ENCODE data around the gene BRMS1L.

DNA sequence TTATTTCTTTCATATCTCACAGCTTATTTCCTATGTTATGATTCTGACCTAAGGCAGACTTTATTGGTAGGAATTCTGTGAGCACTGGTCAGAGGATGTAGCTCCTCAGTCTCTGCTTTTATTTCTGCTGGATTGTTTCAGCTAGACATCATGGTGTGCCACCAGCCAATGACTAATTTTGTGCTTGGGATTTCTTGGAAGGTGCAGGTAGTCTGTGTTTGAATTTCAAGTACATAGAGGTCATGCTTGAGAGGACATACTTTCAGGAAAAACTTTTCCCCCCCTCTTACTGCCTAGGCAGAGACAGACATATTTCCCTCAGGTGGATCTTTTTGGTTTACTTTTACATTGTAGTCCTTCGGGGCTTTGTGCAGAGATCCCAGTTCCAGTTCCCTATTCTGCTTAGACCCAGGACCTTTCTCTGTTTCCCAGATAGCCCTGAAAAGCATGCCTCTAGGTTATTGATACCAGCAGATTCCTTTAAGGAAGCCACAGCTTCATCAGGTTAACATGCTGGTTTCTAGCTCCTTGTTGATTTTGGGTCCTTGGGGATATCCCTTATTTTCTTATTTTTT lies 28.6 kb downstream of the BRMS1L start:
- TF ChIP-seq, protein P1, sequence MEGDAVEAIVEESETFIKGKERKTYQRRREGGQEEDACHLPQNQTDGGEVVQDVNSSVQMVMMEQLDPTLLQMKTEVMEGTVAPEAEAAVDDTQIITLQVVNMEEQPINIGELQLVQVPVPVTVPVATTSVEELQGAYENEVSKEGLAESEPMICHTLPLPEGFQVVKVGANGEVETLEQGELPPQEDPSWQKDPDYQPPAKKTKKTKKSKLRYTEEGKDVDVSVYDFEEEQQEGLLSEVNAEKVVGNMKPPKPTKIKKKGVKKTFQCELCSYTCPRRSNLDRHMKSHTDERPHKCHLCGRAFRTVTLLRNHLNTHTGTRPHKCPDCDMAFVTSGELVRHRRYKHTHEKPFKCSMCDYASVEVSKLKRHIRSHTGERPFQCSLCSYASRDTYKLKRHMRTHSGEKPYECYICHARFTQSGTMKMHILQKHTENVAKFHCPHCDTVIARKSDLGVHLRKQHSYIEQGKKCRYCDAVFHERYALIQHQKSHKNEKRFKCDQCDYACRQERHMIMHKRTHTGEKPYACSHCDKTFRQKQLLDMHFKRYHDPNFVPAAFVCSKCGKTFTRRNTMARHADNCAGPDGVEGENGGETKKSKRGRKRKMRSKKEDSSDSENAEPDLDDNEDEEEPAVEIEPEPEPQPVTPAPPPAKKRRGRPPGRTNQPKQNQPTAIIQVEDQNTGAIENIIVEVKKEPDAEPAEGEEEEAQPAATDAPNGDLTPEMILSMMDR (IDR thresholded peaks at IDR 0.05 in 4 of 5, conservative IDR thresholded peaks at IDR 0.05 in 1 of 5): no peak
- TF ChIP-seq POLR2A (IDR thresholded peaks at IDR 0.05): no peak
